Colonic mucosa (tissue), 4 donors: ENCODE results near the gene CD7. TPM values are rescaled to one million over a fixed set of nuclear protein-coding genes. Genes with fewer than 3 reads are reported as not detected.
"Not testable (repeated sequence)": the region's sequence is repeated elsewhere in the genome, so short reads cannot be mapped to it uniquely, and the experiment has no call there.

Experiments
- DNase-seq: peaks from one replicate; pipeline ENCODE4 v3.0.0-alpha.2; 2020
- H3K27ac ChIP-seq: fragments of 200-600 bp; one replicate; pipeline ENCODE4 v1.8.0; 2021
- H3K27me3 ChIP-seq: fragments of 200-600 bp; one replicate; pipeline ENCODE4 v1.8.0; 2021
- H3K36me3 ChIP-seq: fragments of 200-600 bp; one replicate; pipeline ENCODE4 v1.8.0; 2021
- H3K4me1 ChIP-seq: fragments of 200-600 bp; one replicate; pipeline ENCODE4 v1.8.0; 2021; ENCODE audit warnings: mild to moderate bottlenecking
- H3K4me3 ChIP-seq: fragments of 200-600 bp; one replicate; pipeline ENCODE4 v1.8.0; 2021
- H3K9ac ChIP-seq, 2 donors: one replicate each; pipeline ENCODE4 v1.7.0; 2013; ENCODE audit warnings: control low read depth in 2 of 2, low read depth in 2 of 2, low read length in 2 of 2
- H3K9me3 ChIP-seq: fragments of 200-600 bp; one replicate; pipeline ENCODE4 v1.8.0; 2021
- intact Hi-C: fragments of 100-400 bp; cut with DNase I; formaldehyde crosslinking; loops from one replicate; pipeline ENCODE4 v1.14.1; 2022
- total RNA-seq, 2 donors: library from RNA; stranded (reverse); fragmentation: NEBNext Ultra II Directional in 1 of 2; extraction: Animal tissue kit (Norgen Biotek cat#: 25700) in 1 of 2; gene quantifications; one replicate each; pipeline ENCODE4 v1.2.1, GENCODE V29; 2021
- TF ChIP-seq, protein P1 (sequence below): fragments of 200-600 bp; IDR thresholded peaks from one replicate; pipeline ENCODE4 v1.8.0; 2022; ENCODE audit warnings: antibody characterized with exemption, mild to moderate bottlenecking
- donor health status: healthy.
- donor health status: DM: no; HTN: no; CAD: no.
- donor health status: DM: no; HTN: no; CAD: no.

The CD7 gene
- total RNA-seq: 1 to 10 TPM; 4.2 to 5.0 TPM

DNA sequence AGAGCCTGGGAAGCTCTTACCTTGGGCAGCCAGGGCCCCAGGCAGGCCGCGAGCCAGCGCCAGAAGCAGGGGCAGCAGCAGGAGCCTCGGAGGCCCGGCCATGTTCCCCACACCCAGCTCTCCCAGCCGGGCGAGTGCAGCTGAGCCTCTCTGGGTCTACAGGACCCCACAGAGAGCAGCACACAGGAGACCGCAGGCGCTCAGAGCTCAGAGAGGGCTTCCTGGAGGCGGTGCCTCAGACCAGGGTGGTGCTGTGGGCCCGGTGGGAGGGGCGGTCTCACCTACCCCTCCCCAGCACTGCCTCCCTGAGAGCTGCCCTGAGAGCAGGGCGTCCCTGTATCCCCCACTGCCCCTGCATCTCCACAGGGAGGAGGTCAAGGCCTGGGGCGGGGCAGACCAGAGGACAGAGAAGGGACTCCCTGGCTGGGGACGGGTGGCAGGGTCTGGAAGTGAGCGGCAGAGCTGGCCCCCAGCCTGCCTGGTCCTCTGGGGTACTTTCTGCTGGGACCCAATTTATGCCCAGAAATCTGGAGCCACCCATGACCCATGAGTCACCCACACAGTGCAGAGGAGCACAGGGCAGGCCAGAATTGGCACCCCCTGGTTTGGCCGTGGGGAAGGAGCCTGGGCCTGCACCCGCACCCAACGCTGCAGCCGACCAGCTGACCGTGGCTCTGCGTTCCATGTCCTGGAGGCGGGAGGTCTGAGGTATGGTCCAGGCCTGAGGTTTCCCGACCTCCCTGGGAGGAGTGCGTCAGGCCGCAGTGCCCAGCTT, at the start of gene CD7:
TSS of gene CD7 (minus strand) at position 215 of the 775 bp plus-strand sequence. CDS start at position 102, 113 bp downstream.
- TF ChIP-seq, protein P1, sequence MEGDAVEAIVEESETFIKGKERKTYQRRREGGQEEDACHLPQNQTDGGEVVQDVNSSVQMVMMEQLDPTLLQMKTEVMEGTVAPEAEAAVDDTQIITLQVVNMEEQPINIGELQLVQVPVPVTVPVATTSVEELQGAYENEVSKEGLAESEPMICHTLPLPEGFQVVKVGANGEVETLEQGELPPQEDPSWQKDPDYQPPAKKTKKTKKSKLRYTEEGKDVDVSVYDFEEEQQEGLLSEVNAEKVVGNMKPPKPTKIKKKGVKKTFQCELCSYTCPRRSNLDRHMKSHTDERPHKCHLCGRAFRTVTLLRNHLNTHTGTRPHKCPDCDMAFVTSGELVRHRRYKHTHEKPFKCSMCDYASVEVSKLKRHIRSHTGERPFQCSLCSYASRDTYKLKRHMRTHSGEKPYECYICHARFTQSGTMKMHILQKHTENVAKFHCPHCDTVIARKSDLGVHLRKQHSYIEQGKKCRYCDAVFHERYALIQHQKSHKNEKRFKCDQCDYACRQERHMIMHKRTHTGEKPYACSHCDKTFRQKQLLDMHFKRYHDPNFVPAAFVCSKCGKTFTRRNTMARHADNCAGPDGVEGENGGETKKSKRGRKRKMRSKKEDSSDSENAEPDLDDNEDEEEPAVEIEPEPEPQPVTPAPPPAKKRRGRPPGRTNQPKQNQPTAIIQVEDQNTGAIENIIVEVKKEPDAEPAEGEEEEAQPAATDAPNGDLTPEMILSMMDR: no peak
- H3K27me3 ChIP-seq: peaks cover 6% of the 10 kb centered on the region
- DNase-seq: no peak
- H3K4me1 ChIP-seq: peaks cover 5% of the 10 kb centered on the region
- no peaks in the 10 kb centered on the region for H3K36me3 ChIP-seq
- H3K4me3 ChIP-seq: peak within 1 kb of the TSS; percentile 13
- H3K9me3 ChIP-seq: no peaks in the 10 kb centered on the region
- intact Hi-C loops: no loop called here
- no peak within 1 kb of the TSS for H3K27ac ChIP-seq
- H3K9ac ChIP-seq: peak within 1 kb of the TSS in 1 of 2 donors; percentile 39

DNA sequence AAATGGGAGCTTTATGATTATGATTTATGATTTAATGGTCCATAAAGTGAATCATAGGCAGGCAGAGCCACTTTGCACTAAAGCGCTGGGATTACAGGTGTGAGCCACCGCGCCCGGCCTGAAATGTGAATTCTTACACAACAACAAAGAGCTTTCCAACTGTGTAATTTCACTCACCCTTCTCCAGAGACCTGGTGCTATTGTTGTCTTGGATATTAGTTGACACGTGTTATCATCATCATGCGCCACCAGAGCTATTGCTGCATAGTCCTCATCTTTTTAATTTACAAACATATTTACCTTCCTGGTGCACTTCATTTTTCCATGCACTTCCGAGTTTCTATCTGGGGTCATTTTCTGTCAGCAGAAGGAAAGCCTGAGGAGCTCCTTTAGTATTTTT, 49.3 kb upstream of the CD7 start:
- H3K27ac ChIP-seq: no peak overlapping the region
- peak overlapping the region in 1 of 2 donors; percentile 12 for H3K9ac ChIP-seq
- H3K27me3 ChIP-seq: peaks cover 25% of the 10 kb centered on the region
- no peaks in the 10 kb centered on the region for H3K36me3 ChIP-seq
- no peaks in the 10 kb centered on the region for H3K9me3 ChIP-seq
- intact Hi-C loops: no loop called here
- TF ChIP-seq, protein P1: no peak
- peak; percentile 55 for DNase-seq
- no peak overlapping the region for H3K4me3 ChIP-seq
- H3K4me1 ChIP-seq: peaks cover 6% of the 10 kb centered on the region

DNA sequence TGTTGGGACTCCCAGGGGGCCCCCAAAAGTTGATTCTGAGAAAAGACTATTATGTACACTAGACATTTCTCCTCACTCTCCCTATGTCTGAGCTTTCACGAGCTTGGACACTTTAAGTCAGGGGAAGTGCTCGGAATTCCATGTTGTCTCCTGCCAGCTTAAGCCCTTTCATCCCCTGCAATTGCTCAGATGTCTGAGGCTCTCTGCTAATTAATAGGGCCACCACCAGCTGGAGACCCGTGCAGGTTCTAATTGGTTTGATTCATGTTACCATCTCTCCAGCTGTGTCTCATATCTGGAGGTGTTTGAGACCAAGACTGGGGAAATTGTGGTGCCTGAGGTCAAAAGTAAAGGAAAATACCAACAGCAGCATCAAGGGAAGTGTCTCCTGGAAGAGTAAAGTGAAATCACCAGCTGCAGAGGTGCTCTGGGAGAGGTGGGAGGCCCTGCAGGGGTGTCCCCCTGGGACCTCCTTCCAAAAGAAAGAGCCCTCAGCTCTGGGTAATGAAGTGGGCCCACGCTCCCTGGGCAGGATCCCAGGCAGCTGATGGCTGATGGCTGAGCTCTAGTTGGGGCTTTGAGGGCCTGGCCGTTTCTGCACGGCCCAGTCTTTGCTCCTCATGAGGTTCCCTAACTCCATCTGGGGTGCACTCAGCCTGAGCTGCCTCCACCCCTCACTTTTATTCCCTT, 48.3 kb upstream of the CD7 start:
- no peak overlapping the region for H3K4me3 ChIP-seq
- peaks cover 15% of the 10 kb centered on the region for H3K27me3 ChIP-seq
- intact Hi-C loops: no loop called here
- no peak for DNase-seq
- TF ChIP-seq, protein P1: no peak
- H3K36me3 ChIP-seq: no peaks in the 10 kb centered on the region
- no peaks in the 10 kb centered on the region for H3K9me3 ChIP-seq
- H3K9ac ChIP-seq: no peak overlapping the region
- peaks cover 1% of the 10 kb centered on the region for H3K4me1 ChIP-seq
- H3K27ac ChIP-seq: no peak overlapping the region

DNA sequence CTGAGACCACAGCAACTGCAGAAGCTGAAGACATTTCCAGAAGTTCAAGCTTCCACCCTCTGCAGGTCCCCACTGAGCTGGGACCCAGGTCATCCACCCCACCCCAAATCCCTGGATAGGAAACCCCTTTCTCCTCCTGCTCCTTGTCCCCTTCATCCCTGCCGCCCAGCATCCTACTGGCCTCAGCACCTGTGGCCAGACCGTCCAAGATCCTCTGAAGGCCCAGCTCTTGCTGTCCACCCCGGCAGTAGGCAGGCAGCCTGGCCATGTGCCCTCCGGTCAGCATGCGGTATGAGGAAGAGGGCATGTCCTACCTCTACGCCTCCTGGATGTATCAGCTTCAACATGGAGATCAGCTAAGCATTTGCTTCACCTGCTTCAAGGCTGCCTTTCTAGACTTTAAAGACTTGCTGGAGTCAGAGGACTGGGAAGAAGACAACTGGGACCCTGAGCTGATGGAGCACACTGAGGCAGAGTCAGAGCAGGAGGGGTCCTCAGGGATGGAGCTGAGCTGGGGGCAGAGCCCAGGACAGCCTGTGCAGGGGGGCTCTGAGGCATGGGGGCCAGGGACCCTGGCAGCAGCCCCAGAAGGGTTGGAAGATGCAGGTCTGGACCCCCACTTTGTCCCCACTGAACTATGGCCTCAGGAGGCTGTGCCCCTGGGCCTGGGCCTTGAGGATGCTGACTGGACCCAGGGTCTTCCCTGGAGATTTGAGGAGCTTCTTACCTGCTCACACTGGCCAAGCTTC, 44.7 kb upstream of the CD7 start:
- intact Hi-C loops: no loop called here
- no peak overlapping the region for H3K4me3 ChIP-seq
- H3K4me1 ChIP-seq: no peaks in the 10 kb centered on the region
- TF ChIP-seq, protein P1: no peak
- no peaks in the 10 kb centered on the region for H3K9me3 ChIP-seq
- H3K9ac ChIP-seq: peak overlapping the region in 1 of 2 donors; percentile 24
- no peak overlapping the region for H3K27ac ChIP-seq
- DNase-seq: no peak
- H3K36me3 ChIP-seq: no peaks in the 10 kb centered on the region
- no peaks in the 10 kb centered on the region for H3K27me3 ChIP-seq

- H3K4me1 ChIP-seq, H3K27me3 ChIP-seq, H3K9ac ChIP-seq, DNase-seq, H3K27ac ChIP-seq, H3K9me3 ChIP-seq, H3K4me3 ChIP-seq, H3K36me3 ChIP-seq: not testable (repeated sequence)
- intact Hi-C loops: loop anchor here (10.0 kb wide), 1 partner anchor 405 kb away; no protein-coding TSS in a partner anchor
Measured at GRCh38 chr17:82359451-82360074, 42.2 kb upstream of the CD7 start.
